Kidney epithelial cell (primary cell): ENCODE data around the gene CAVIN1. TPM values are rescaled to one million over a fixed set of nuclear protein-coding genes. Genes with fewer than 3 reads are reported as not detected.

Experiments
- DNase-seq: peaks from one replicate; pipeline ENCODE4 v3.0.0-alpha.2; 2010; ENCODE audit warnings: low read depth
- H3K27me3 ChIP-seq: 2 replicates; pipeline ENCODE4 v1.6.0; 2011; ENCODE audit warnings: low read length; ENCODE audit not compliant: control insufficient read depth, insufficient read depth
- H3K36me3 ChIP-seq: 2 replicates; pipeline ENCODE4 v1.5.1; 2011; ENCODE audit warnings: low read length; ENCODE audit not compliant: control insufficient read depth, insufficient read depth
- H3K4me3 ChIP-seq: 2 replicates; pipeline ENCODE4 v1.5.1; 2011; ENCODE audit warnings: low read depth, mild to moderate bottlenecking, control low read depth, low read length
- CTCF ChIP-seq: IDR thresholded peaks from 2 replicates; pipeline ENCODE4 v1.5.1; 2011; ENCODE audit warnings: mild to moderate bottlenecking, moderate library complexity, low read length, control low read depth, inconsistent platforms; ENCODE audit not compliant: insufficient read depth, poor library complexity, severe bottlenecking
- total RNA-seq: library from RNA; depleted of rRNA; stranded (reverse); fragments of >200 nt; gene quantifications from 2 replicates; pipeline ENCODE4 v1.2.3, GENCODE V29; 2015

The CAVIN1 gene
- total RNA-seq, 1 donor from 2014 or later, result 70.2 TPM

- no peak for TF ChIP-seq CTCF
Measured at GRCh38 chr17:42387661-42388380, 35.2 kb downstream of the CAVIN1 start.

GRCh38 chr17:42386777-42387657 lies 36.0 kb downstream of the CAVIN1 start:
- H3K27me3 ChIP-seq, result no peaks in the 10 kb centered on the region
- no peak for TF ChIP-seq CTCF
- H3K4me3 ChIP-seq, result peak overlapping the region; percentile 98
- no peaks in the 10 kb centered on the region for H3K36me3 ChIP-seq
- DNase-seq, result no peak

More at GRCh38 chr17:42387661-42388380, 35.2 kb downstream of the CAVIN1 start:
- DNase-seq, result no peak
- Histone ChIP-seq H3K36me3 (no peaks in the 10 kb centered on the region), H3K27me3 (no peaks in the 10 kb centered on the region), H3K4me3 (peak overlapping the region; percentile 98)

- no peaks in the 10 kb centered on the region for H3K36me3 ChIP-seq
- no peak overlapping the region for H3K4me3 ChIP-seq
- TF ChIP-seq CTCF, result no peak
- H3K27me3 ChIP-seq, result no peaks in the 10 kb centered on the region
- DNase-seq, result no peak
Measured at GRCh38 chr17:42381898-42382297, 41.2 kb downstream of the CAVIN1 start.

- TF ChIP-seq CTCF, result no peak
- DNase-seq, result no peak
- Histone ChIP-seq H3K27me3 (no peaks in the 10 kb centered on the region), H3K4me3 (no peak overlapping the region), H3K36me3 (no peaks in the 10 kb centered on the region)
Measured at GRCh38 chr17:42380935-42381334, 42.1 kb downstream of the CAVIN1 start.

- Histone ChIP-seq H3K36me3 (no peaks in the 10 kb centered on the region), H3K27me3 (no peaks in the 10 kb centered on the region), H3K4me3 (peak overlapping the region; percentile 2)
- TF ChIP-seq CTCF, result no peak
- no peak for DNase-seq
Measured at GRCh38 chr17:42378959-42379594, 44.0 kb downstream of the CAVIN1 start.
